Hepatocyte (in vitro differentiated cells): ENCODE data around the gene FOXO1. TPM values are rescaled to one million over a fixed set of nuclear protein-coding genes. Genes with fewer than 3 reads are reported as not detected.

Source experiments
- DNase-seq: peaks from one replicate; pipeline ENCODE4 v3.0.0-alpha.2; 2016; ENCODE audit warnings: low spot score
- H2AFZ ChIP-seq: fragments of 200-600 bp; sonication (generic); 2 replicates; pipeline ENCODE4 v1.6.0; 2016; ENCODE audit warnings: antibody characterized with exemption, mild to moderate bottlenecking
- H3K27ac ChIP-seq: fragments of 200-600 bp; sonication (generic); 2 replicates; pipeline ENCODE4 v1.5.1; 2016; ENCODE audit warnings: mild to moderate bottlenecking
- H3K27me3 ChIP-seq: fragments of 200-600 bp; sonication (generic); 2 replicates; pipeline ENCODE4 v1.6.1; 2016
- H3K36me3 ChIP-seq: fragments of 200-600 bp; sonication (generic); replicated peaks from 2 replicates; pipeline ENCODE4 v1.5.1; 2016; ENCODE audit warnings: low read depth; ENCODE audit not compliant: insufficient read depth
- H3K4me1 ChIP-seq: fragments of 200-600 bp; sonication (generic); 2 replicates; pipeline ENCODE4 v1.5.1; 2016; ENCODE audit warnings: mild to moderate bottlenecking, moderate library complexity; ENCODE audit not compliant: insufficient read depth
- H3K4me2 ChIP-seq: fragments of 200-600 bp; sonication (generic); 2 replicates; pipeline ENCODE4 v1.6.0; 2016
- H3K4me3 ChIP-seq: fragments of 200-600 bp; sonication (generic); 2 replicates; pipeline ENCODE4 v1.5.1; 2016; ENCODE audit warnings: mild to moderate bottlenecking
- H3K79me2 ChIP-seq: fragments of 200-600 bp; sonication (generic); 2 replicates; pipeline ENCODE4 v1.6.0; 2017; ENCODE audit warnings: mild to moderate bottlenecking
- H3K9me2 ChIP-seq: fragments of 200-600 bp; sonication (generic); replicated peaks from 2 replicates; pipeline ENCODE4 v1.6.0; 2017; ENCODE audit warnings: mild to moderate bottlenecking; ENCODE audit not compliant: insufficient read depth
- H3K9me3 ChIP-seq: fragments of 200-600 bp; sonication (generic); 2 replicates; pipeline ENCODE4 v1.5.1; 2016; ENCODE audit warnings: low read depth, mild to moderate bottlenecking
- H4K20me1 ChIP-seq: fragments of 200-600 bp; sonication (generic); 2 replicates; pipeline ENCODE4 v1.6.0; 2016; ENCODE audit warnings: mild to moderate bottlenecking; ENCODE audit not compliant: insufficient read depth, poor library complexity, severe bottlenecking
- EZH2 ChIP-seq: fragments of 200-600 bp; sonication (generic); IDR thresholded peaks from 2 replicates; pipeline ENCODE4 v1.6.1; 2016; ENCODE audit warnings: antibody characterized with exemption, mild to moderate bottlenecking, borderline replicate concordance
- EZH2phosphoT487 ChIP-seq: fragments of 200-600 bp; sonication (generic); IDR thresholded peaks from one replicate; pipeline ENCODE4 v1.6.1; 2018; ENCODE audit warnings: antibody characterized with exemption, mild to moderate bottlenecking, low read depth, moderate library complexity; ENCODE audit not compliant: unreplicated experiment, severe bottlenecking
- WGBS: methylation state at CpG from one replicate; pipeline ENCODE4 v1.1.6; 2016; ENCODE audit warnings: low lambda C conversion rate; ENCODE audit errors: missing lambda C conversion rate; 5-methylcytosine and 5-hydroxymethylcytosine counted together
- polyA plus RNA-seq: library from polyadenylated mRNA; unstranded; fragments of >200 nt; fragmentation: Nextera tagmentation; extraction: Ambion mirVana; gene quantifications from 2 replicates; pipeline ENCODE4 v1.2.1, GENCODE V29; 2016
- total RNA-seq: library from RNA; depleted of rRNA; stranded (reverse); fragments of >200 nt; gene quantifications from 2 replicates; pipeline ENCODE4 v1.2.3, GENCODE V29; 2014
- TF ChIP-seq, protein P1 (sequence below): fragments of 200-600 bp; sonication (generic); IDR thresholded peaks from 2 replicates; pipeline ENCODE4 v1.5.1; 2016; ENCODE audit warnings: antibody characterized with exemption, mild to moderate bottlenecking; ENCODE audit not compliant: poor library complexity

Gene FOXO1
- total and polyA plus RNA-seq, 2 experiments from 2014 or later = 30.3 to 35.2 TPM

DNA sequence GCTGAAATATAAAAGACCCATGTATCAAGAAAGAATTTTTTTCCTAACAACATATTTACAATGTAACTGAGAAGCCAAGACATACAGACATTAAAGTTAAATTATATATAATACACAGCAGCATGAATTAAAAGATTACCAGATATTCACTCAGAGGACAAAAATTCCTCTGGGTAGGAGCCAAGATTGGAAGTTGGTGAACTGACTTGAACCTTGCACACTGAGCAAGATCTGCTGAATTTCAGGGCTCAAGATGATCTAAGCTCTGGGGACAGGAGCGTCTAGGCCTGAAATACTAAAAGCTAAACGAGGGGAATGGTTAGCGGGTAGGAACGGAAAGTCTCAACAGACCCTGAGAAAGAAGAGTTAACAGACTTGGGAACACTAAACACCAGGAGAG, 8.5 kb downstream of the FOXO1 start:
- DNase-seq = no peak
- Histone ChIP-seq H3K9me3 (no peaks in the 10 kb centered on the region), H3K36me3 (no peaks in the 10 kb centered on the region), H4K20me1 (peaks cover 36% of the 10 kb centered on the region), H3K27me3 (no peaks in the 10 kb centered on the region), H3K27ac (no peak overlapping the region), H3K9me2 (no peaks in the 10 kb centered on the region), H3K4me3 (no peak overlapping the region), H2AFZ (no peak overlapping the region), H3K4me2 (no peak overlapping the region), H3K79me2 (peaks cover 96% of the 10 kb centered on the region), H3K4me1 (no peaks in the 10 kb centered on the region)
- TF ChIP-seq EZH2phosphoT487 (no peak), EZH2 (no peak)
- TF ChIP-seq, protein P1, sequence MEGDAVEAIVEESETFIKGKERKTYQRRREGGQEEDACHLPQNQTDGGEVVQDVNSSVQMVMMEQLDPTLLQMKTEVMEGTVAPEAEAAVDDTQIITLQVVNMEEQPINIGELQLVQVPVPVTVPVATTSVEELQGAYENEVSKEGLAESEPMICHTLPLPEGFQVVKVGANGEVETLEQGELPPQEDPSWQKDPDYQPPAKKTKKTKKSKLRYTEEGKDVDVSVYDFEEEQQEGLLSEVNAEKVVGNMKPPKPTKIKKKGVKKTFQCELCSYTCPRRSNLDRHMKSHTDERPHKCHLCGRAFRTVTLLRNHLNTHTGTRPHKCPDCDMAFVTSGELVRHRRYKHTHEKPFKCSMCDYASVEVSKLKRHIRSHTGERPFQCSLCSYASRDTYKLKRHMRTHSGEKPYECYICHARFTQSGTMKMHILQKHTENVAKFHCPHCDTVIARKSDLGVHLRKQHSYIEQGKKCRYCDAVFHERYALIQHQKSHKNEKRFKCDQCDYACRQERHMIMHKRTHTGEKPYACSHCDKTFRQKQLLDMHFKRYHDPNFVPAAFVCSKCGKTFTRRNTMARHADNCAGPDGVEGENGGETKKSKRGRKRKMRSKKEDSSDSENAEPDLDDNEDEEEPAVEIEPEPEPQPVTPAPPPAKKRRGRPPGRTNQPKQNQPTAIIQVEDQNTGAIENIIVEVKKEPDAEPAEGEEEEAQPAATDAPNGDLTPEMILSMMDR = no peak
- 96% methylated on average over 4 of the region's 4 CpGs for WGBS

GRCh38 chr13:40657307-40657706, 9.1 kb downstream of the FOXO1 start:
- no peaks in the 10 kb centered on the region for H3K4me1 ChIP-seq
- WGBS = 99% methylated on average over 5 of the region's 5 CpGs

GRCh38 chr13:40656358-40656757, 10.1 kb downstream of the FOXO1 start:
- TF ChIP-seq EZH2phosphoT487 (no peak), EZH2 (no peak)
- TF ChIP-seq, protein P1 = no peak

More at GRCh38 chr13:40657307-40657706, 9.1 kb downstream of the FOXO1 start:
- Histone ChIP-seq H3K9me2 (no peaks in the 10 kb centered on the region), H3K9me3 (no peaks in the 10 kb centered on the region), H4K20me1 (peaks cover 31% of the 10 kb centered on the region), H3K36me3 (no peaks in the 10 kb centered on the region), H3K27ac (no peak overlapping the region), H2AFZ (no peak overlapping the region), H3K4me2 (no peak overlapping the region), H3K4me3 (no peak overlapping the region), H3K79me2 (peaks cover 96% of the 10 kb centered on the region), H3K27me3 (no peaks in the 10 kb centered on the region)
- DNase-seq = no peak
- TF ChIP-seq, protein P1 = no peak
- TF ChIP-seq EZH2 (no peak), EZH2phosphoT487 (no peak)

More at GRCh38 chr13:40656358-40656757, 10.1 kb downstream of the FOXO1 start:
- Histone ChIP-seq H3K4me3 (no peak overlapping the region), H3K27me3 (no peaks in the 10 kb centered on the region), H3K79me2 (peaks cover 96% of the 10 kb centered on the region), H3K9me2 (no peaks in the 10 kb centered on the region), H3K4me1 (no peaks in the 10 kb centered on the region), H3K9me3 (no peaks in the 10 kb centered on the region), H3K27ac (no peak overlapping the region), H3K36me3 (no peaks in the 10 kb centered on the region), H4K20me1 (peaks cover 27% of the 10 kb centered on the region), H3K4me2 (no peak overlapping the region), H2AFZ (no peak overlapping the region)
- WGBS = 68% methylated on average over 1 of the region's 1 CpG
- no peak for DNase-seq
